ENCODE data around the gene GABBR2. TPM values are rescaled to one million over a fixed set of nuclear protein-coding genes. Genes with fewer than 3 reads are reported as not detected.

The GABBR2 gene
- total RNA-seq, 1 experiment from 2014 or later: not detected

DNA sequence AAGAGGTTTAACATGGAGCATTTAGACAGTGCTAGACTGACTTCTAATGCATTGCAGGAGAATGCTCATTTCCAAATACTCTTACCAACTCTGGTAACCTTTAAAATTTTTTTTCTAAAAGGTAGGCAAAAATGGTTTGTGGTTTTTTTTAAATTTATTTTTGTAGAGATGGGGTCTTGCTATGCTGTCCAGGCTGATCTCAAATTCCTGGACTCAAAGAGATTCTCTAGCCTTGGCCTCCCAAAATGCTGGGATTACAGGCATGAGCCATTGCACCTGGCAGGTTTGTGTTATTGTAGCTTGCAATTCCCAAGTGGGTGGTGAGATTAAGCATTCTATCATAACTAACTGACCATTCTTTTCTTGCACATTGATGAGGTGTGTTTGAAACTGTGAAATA is 410.3 kb downstream of the GABBR2 start:
- Mint-ChIP-seq H3K9me3 (ENCODE audit: unreplicated experiment) (no peaks in the 10 kb centered on the region), H3K4me1 (ENCODE audit: insufficient read depth, unreplicated experiment) (no peaks in the 10 kb centered on the region), H3K27ac (ENCODE audit: low read depth, unreplicated experiment) (no peak overlapping the region), H3K4me3 (ENCODE audit: unreplicated experiment) (no peak overlapping the region), H3K36me3 (ENCODE audit: insufficient read depth, unreplicated experiment) (no peaks in the 10 kb centered on the region), H3K27me3 (ENCODE audit: insufficient read depth, unreplicated experiment) (peaks cover 11% of the 10 kb centered on the region)
- BruUV-seq (replicated peaks): no TSS peak
- TF ChIP-seq CTCF (IDR thresholded peaks at IDR 0.05; ENCODE audit: unreplicated experiment): no peak
- no peak for DNase-seq (ENCODE audit: unreplicated experiment)
- intact Hi-C loops (cut with micrococcal nuclease): no loop called here
- CTCF ChIA-PET: interaction anchor here (0.9 to 1.2 kb wide), 2 partner anchors 19 to 34 kb away, joined by 3 to 5 read pairs; no protein-coding TSS in a partner anchor
- POLR2A ChIA-PET: no interaction called here

DNA sequence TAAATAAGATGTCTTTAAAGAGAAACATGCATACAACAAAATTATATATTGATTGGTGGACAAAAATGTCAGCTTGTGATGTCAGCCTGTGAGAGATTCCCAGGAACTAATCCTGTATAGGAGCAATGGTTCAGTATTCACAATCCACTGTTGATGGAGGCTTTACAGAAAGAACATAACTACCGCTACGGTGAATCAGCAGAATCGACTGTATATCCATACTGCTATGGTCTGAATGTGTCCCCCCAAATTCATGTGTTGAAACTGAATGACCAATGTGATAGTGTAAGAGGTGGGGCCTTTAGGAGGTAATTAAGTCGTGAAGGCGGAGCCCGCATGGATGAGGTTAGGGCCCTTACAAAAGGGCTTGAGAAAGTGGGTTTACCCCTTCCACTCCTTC is 412.9 kb downstream of the GABBR2 start:
- POLR2A ChIA-PET: no interaction called here
- Mint-ChIP-seq H3K36me3 (ENCODE audit: insufficient read depth, unreplicated experiment) (no peaks in the 10 kb centered on the region), H3K9me3 (ENCODE audit: unreplicated experiment) (no peaks in the 10 kb centered on the region), H3K27ac (ENCODE audit: low read depth, unreplicated experiment) (no peak overlapping the region), H3K4me3 (ENCODE audit: unreplicated experiment) (no peak overlapping the region), H3K27me3 (ENCODE audit: insufficient read depth, unreplicated experiment) (peaks cover 11% of the 10 kb centered on the region), H3K4me1 (ENCODE audit: insufficient read depth, unreplicated experiment) (no peaks in the 10 kb centered on the region)
- intact Hi-C loops (cut with micrococcal nuclease): no loop called here
- CTCF ChIA-PET: interaction anchor here (1.0 kb wide), 1 partner anchor 19 kb away, joined by 3 read pairs; no protein-coding TSS in a partner anchor
- no peak for TF ChIP-seq CTCF (IDR thresholded peaks at IDR 0.05; ENCODE audit: unreplicated experiment)
- BruUV-seq (replicated peaks): no TSS peak
- DNase-seq (ENCODE audit: unreplicated experiment): no peak

GRCh38 chr9:98291820-98292219 is 416.9 kb downstream of the GABBR2 start:
- ChIA-PET CTCF (interaction anchor here (1.3 to 1.5 kb wide), 2 partner anchors 24 to 484 kb away, joined by 4 to 5 read pairs; no protein-coding TSS in a partner anchor), POLR2A (no interaction called here)
- H3K27ac Mint-ChIP-seq (ENCODE audit: low read depth, unreplicated experiment): no peak overlapping the region
- no TSS peak for BruUV-seq (replicated peaks)
- peaks cover 11% of the 10 kb centered on the region for H3K27me3 Mint-ChIP-seq (ENCODE audit: insufficient read depth, unreplicated experiment)
- no peak for TF ChIP-seq CTCF (IDR thresholded peaks at IDR 0.05; ENCODE audit: unreplicated experiment)
- H3K9me3 Mint-ChIP-seq (ENCODE audit: unreplicated experiment): no peaks in the 10 kb centered on the region
- H3K36me3 Mint-ChIP-seq (ENCODE audit: insufficient read depth, unreplicated experiment): no peaks in the 10 kb centered on the region
- H3K4me1 Mint-ChIP-seq (ENCODE audit: insufficient read depth, unreplicated experiment): no peaks in the 10 kb centered on the region
- H3K4me3 Mint-ChIP-seq (ENCODE audit: unreplicated experiment): no peak overlapping the region
- DNase-seq (ENCODE audit: unreplicated experiment): no peak
- intact Hi-C loops (cut with micrococcal nuclease): no loop called here

GRCh38 chr9:98290411-98290810 is 418.3 kb downstream of the GABBR2 start:
- no peaks in the 10 kb centered on the region for H3K9me3 Mint-ChIP-seq (ENCODE audit: unreplicated experiment)
- no peaks in the 10 kb centered on the region for H3K4me1 Mint-ChIP-seq (ENCODE audit: insufficient read depth, unreplicated experiment)
- POLR2A ChIA-PET: no interaction called here
- TF ChIP-seq CTCF (IDR thresholded peaks at IDR 0.05; ENCODE audit: unreplicated experiment): no peak
- DNase-seq (ENCODE audit: unreplicated experiment): no peak
- peaks cover under 1% of the 10 kb centered on the region for H3K36me3 Mint-ChIP-seq (ENCODE audit: insufficient read depth, unreplicated experiment)
- peaks cover 8% of the 10 kb centered on the region for H3K27me3 Mint-ChIP-seq (ENCODE audit: insufficient read depth, unreplicated experiment)
- no peak overlapping the region for H3K27ac Mint-ChIP-seq (ENCODE audit: low read depth, unreplicated experiment)
- BruUV-seq (replicated peaks): no TSS peak
- H3K4me3 Mint-ChIP-seq (ENCODE audit: unreplicated experiment): no peak overlapping the region
- intact Hi-C loops (cut with micrococcal nuclease): no loop called here
- CTCF ChIA-PET: interaction anchor here (0.6 to 1.5 kb wide), 3 partner anchors 26 to 509 kb away, joined by 3 to 5 read pairs (median 4); no protein-coding TSS in a partner anchor

All from MCF 10A (cell line).